T-helper 1 cell treated with Interleukin-12 subunit alpha and Interleukin-12 subunit beta and Interleukin-4 antibody, amounts not matched to agents 30 μg/mL and 1 μg/mL, for 36 hours (primary cell): ENCODE results near the gene ULK1.
"Not testable (repeated sequence)": the region's sequence is repeated elsewhere in the genome, so short reads cannot be mapped to it uniquely, and the experiment has no call there.

Source experiments
- H3K27ac Mint-ChIP-seq: one replicate; pipeline ENCODE4 v1.8.0; 2021; ENCODE audit warnings: mild to moderate bottlenecking, mixed read lengths
- H3K27me3 Mint-ChIP-seq: one replicate; pipeline ENCODE4 v1.8.0; 2021; ENCODE audit warnings: low read depth, mixed read lengths
- H3K36me3 Mint-ChIP-seq: one replicate; pipeline ENCODE4 v1.8.0; 2021; ENCODE audit warnings: low read depth, mixed read lengths
- H3K4me1 Mint-ChIP-seq: one replicate; pipeline ENCODE4 v1.8.0; 2021; ENCODE audit warnings: low read depth, mixed read lengths
- H3K4me3 Mint-ChIP-seq: one replicate; pipeline ENCODE4 v1.8.0; 2021; ENCODE audit warnings: mild to moderate bottlenecking, moderate library complexity, mixed read lengths
- H3K9me3 Mint-ChIP-seq: one replicate; pipeline ENCODE4 v1.8.0; 2021; ENCODE audit warnings: mixed read lengths

Gene ULK1

DNA sequence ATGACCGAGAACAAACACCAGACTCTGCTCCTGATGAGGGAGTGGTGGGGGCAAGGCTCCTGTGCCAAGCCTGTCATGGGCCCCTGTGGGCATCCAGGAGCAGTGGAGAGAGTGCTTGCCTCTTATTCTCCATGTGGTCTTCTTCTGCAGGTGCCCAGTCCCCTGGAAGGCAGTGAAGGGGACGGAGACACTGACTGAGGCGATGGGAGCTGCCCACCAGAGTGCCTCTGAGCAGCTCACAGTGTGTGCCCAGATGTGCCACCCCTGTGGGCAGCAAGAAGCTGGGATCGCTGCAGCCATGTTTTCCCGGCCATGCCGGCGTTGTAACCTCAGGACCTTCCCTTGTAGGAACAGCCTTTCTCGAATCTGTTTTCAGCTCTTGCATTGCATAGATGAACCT lies 49.0 kb downstream of the ULK1 start:
- Mint-ChIP-seq H3K27me3 (no peaks in the 10 kb centered on the region), H3K4me3 (no peak overlapping the region), H3K4me1 (peaks cover 9% of the 10 kb centered on the region), H3K36me3 (peaks cover 3% of the 10 kb centered on the region), H3K9me3 (no peaks in the 10 kb centered on the region), H3K27ac (no peak overlapping the region)

DNA sequence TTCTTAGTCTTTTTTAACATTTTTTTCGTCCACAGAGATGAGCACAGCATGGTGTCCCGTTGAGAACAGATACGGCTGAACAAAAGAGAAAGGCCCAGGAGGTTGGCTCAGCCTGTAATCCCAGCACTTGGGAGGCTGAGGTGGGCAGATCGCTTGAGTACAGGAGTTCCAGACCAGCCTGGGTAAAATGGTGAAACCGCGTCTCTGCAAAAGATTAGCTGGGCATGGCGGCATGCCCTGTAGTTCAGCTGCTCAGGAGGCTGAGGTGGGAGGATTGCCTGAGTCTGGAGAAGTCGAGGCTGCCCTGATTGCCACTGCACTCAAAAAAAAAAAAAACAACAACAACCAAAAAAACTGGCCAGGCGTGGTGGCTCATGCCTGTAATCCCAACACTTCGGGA lies 49.5 kb downstream of the ULK1 start:
- peaks cover 3% of the 10 kb centered on the region for H3K36me3 Mint-ChIP-seq
- no peaks in the 10 kb centered on the region for H3K27me3 Mint-ChIP-seq
- no peak overlapping the region for H3K27ac Mint-ChIP-seq
- no peaks in the 10 kb centered on the region for H3K9me3 Mint-ChIP-seq
- peaks cover 14% of the 10 kb centered on the region for H3K4me1 Mint-ChIP-seq
- no peak overlapping the region for H3K4me3 Mint-ChIP-seq

GRCh38 chr12:131944601-131945251 lies 50.3 kb downstream of the ULK1 start:
- Mint-ChIP-seq H3K4me1 (peaks cover 14% of the 10 kb centered on the region), H3K36me3 (peaks cover 3% of the 10 kb centered on the region), H3K27ac (peak overlapping the region; percentile 31), H3K9me3 (no peaks in the 10 kb centered on the region), H3K27me3 (no peaks in the 10 kb centered on the region), H3K4me3 (no peak overlapping the region)

- no peaks in the 10 kb centered on the region for H3K27me3 Mint-ChIP-seq
- no peaks in the 10 kb centered on the region for H3K9me3 Mint-ChIP-seq
- H3K27ac Mint-ChIP-seq, result no peak overlapping the region
- peaks cover 3% of the 10 kb centered on the region for H3K36me3 Mint-ChIP-seq
- peaks cover 14% of the 10 kb centered on the region for H3K4me1 Mint-ChIP-seq
- no peak overlapping the region for H3K4me3 Mint-ChIP-seq
Measured at GRCh38 chr12:131946757-131947156, 52.3 kb downstream of the ULK1 start.

GRCh38 chr12:131947482-131948027 lies 53.1 kb downstream of the ULK1 start:
- Mint-ChIP-seq H3K27me3 (no peaks in the 10 kb centered on the region), H3K36me3 (peaks cover 3% of the 10 kb centered on the region), H3K4me3 (no peak overlapping the region)

DNA sequence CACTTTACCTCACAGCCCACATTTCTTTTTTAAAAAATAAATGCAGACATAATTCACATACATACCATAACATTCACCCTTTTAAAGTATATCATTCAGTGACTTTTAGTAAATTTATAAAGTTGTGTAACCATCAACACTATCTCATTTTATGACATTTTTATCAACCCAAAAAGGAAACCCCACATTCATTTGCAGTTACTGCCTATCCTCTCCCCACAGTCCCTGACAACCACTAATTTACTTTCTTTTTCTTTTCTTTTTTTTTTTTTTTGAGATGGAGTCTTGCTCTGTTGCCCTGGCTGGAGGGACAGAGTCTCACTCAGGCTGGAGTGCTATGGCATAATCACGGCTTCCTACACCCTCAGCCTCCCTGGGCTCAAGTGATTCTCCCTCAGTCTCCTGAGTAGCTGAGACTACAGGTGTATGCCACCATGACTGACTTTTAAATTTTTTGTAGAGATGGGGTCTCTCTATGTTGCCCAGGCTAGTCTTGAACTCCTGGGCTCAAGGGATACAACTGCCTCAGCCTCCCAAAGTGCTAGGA lies 53.8 kb downstream of the ULK1 start:
- Mint-ChIP-seq H3K9me3 (no peaks in the 10 kb centered on the region), H3K4me3 (no peak overlapping the region), H3K4me1 (peaks cover 24% of the 10 kb centered on the region), H3K36me3 (peaks cover 3% of the 10 kb centered on the region), H3K27ac (peak overlapping the region; percentile 78), H3K27me3 (no peaks in the 10 kb centered on the region)

More at GRCh38 chr12:131947482-131948027, 53.1 kb downstream of the ULK1 start:
- Mint-ChIP-seq H3K9me3 (no peaks in the 10 kb centered on the region), H3K27ac (peak overlapping the region; percentile 37), H3K4me1 (peaks cover 17% of the 10 kb centered on the region)

- not testable (repeated sequence) for H3K9me3 Mint-ChIP-seq
Measured at GRCh38 chr12:131948713-131949430, 54.5 kb downstream of the ULK1 start.

DNA sequence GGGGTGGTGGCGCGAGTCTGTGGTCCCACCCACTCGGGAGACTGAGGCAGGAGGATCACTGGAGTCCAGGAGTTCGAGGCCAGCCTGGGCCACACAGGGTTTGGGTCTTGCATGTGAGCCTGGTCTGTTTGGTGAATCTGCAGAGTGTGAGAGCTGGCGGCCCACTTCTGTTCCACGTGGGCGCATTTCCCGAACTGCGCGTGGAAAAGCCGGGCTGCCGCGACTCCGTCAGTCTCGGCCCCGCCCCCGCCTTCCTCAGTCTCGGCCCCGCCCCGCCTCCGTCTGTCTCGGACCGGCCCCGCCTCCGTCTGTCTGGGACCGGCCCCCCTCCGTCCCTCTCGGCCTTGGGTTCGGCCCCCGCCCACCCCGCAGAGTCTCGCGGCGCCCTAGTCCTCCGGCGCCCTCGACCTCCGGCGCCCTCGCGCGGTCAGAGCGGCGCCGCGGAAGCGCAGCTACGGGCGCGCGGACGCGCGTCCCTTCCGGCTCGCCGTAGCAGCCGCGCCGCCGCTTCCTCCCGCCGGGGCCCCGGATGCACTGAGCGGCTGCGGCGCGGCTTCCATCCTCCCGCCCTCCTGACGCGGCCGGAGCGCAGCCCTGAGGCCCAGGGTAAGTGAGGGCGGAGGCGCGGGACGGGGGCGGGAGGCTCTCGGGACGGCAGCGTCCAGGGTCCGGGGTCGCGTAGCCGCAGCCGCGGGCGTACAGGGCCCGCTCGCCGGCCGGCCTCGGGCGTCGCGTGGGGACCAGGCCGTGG lies 55.2 kb downstream of the ULK1 start, which contains the start of gene EP400:
Gene EP400, plus strand, starts transcription at position 512 of the 751 bp plus-strand sequence. CDS start 10,678 bp downstream, outside the sequence.
- H3K36me3 Mint-ChIP-seq, result no peaks in the 10 kb centered on the region
- peak within 1 kb of the TSS; percentile 89 for H3K4me3 Mint-ChIP-seq
- H3K9me3 Mint-ChIP-seq, result no peaks in the 10 kb centered on the region
- H3K27me3 Mint-ChIP-seq, result no peaks in the 10 kb centered on the region
- H3K4me1 Mint-ChIP-seq, result peaks cover 25% of the 10 kb centered on the region
- peak within 1 kb of the TSS; percentile 92 for H3K27ac Mint-ChIP-seq

More at GRCh38 chr12:131948713-131949430, 54.5 kb downstream of the ULK1 start:
- Mint-ChIP-seq H3K4me3 (peak overlapping the region; percentile 75), H3K27ac (peak overlapping the region; percentile 78), H3K4me1 (peaks cover 25% of the 10 kb centered on the region)
- not testable (repeated sequence) for H3K27me3 Mint-ChIP-seq, H3K36me3 Mint-ChIP-seq

DNA sequence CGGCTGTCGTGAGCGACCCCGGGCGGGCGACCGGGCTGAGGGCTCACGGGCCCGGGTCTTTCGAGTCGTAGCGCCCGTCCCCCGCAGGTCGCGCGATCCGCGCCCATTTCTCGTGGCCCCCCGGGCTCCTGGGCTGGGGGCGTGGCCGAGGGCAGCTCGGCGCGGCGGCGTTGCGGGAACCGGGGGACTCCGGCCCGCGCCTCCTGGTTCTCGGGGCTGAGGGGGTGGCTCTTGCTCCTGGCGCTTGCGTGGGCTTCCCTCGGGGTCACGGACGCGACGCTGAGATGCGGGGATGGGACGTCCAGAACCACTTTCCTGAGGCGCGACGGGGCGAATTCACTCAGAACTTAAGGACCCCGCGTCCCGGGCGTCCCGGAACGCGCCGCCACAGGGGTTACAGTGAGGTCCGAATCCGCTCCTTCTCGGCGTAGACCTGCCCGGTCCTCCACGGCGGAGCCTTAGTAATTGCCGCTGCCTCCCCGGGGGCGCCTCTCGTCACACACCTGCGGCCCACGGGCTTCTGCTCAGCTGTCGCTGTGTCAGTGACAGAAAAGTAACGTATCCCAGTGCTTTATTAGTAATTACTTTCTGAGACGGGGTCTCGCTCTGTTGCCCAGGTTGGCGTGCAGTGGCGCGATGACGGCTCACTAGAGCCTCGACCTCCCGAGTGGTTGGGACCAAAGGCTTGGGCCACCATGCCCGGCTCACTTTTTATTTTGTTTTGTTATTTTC lies 55.9 kb downstream of the ULK1 start:
- Mint-ChIP-seq H3K4me1 (peaks cover 25% of the 10 kb centered on the region), H3K36me3 (no peaks in the 10 kb centered on the region), H3K4me3 (peak overlapping the region; percentile 89), H3K27ac (peak overlapping the region; percentile 92), H3K27me3 (no peaks in the 10 kb centered on the region), H3K9me3 (no peaks in the 10 kb centered on the region)

DNA sequence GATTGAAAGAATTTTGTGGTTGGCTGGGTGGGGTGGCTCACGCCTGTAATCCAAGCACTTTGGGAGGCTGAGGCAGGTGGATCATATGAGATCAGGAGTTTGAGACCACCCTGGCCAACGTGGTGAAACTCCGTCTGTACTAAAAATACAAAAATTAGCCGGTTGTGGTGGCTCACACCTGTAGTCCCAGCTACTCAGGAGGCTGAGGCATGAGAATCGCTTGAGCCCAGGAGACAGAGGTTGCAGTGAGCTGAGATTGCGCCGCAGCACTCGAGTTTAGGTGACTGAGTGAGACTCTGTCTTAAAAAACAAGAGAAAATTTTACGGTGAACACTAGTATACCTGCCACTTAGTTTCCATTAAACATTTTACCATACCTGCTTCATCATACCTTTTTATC lies 59.4 kb downstream of the ULK1 start:
- peaks cover 20% of the 10 kb centered on the region for H3K4me1 Mint-ChIP-seq

GRCh38 chr12:131954460-131954859 lies 60.0 kb downstream of the ULK1 start:
- H3K4me1 Mint-ChIP-seq, result peaks cover 22% of the 10 kb centered on the region
- H3K9me3 Mint-ChIP-seq, H3K4me3 Mint-ChIP-seq, H3K27ac Mint-ChIP-seq, H3K27me3 Mint-ChIP-seq, H3K36me3 Mint-ChIP-seq: not testable (repeated sequence)

More for the DNA sequence above, 59.4 kb downstream of the ULK1 start:
- H3K9me3 Mint-ChIP-seq, H3K27ac Mint-ChIP-seq, H3K27me3 Mint-ChIP-seq, H3K36me3 Mint-ChIP-seq, H3K4me3 Mint-ChIP-seq: not testable (repeated sequence)

DNA sequence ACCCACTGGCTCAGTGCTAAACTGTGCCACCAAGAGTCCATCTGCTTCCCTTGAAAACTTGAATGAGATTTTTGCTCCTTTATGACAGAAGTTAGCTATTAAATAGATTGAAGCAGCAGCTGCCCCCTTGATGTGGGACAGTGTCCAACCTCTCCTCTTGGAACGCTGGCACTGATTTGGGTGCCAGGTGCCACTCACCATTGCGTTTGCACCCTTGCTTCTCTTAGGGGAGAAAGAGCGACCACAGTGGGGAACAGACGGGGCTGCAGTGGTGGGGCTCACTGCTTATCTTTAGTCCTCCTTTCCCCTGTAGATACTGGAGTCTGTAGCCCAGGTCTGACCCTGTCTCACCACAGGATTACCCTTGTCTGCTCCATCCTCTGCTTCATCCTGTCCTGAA lies 64.7 kb downstream of the ULK1 start:
- Mint-ChIP-seq H3K27ac (no peak overlapping the region), H3K4me3 (no peak overlapping the region), H3K9me3 (no peaks in the 10 kb centered on the region), H3K36me3 (peaks cover 6% of the 10 kb centered on the region), H3K4me1 (peaks cover 31% of the 10 kb centered on the region), H3K27me3 (no peaks in the 10 kb centered on the region)

DNA sequence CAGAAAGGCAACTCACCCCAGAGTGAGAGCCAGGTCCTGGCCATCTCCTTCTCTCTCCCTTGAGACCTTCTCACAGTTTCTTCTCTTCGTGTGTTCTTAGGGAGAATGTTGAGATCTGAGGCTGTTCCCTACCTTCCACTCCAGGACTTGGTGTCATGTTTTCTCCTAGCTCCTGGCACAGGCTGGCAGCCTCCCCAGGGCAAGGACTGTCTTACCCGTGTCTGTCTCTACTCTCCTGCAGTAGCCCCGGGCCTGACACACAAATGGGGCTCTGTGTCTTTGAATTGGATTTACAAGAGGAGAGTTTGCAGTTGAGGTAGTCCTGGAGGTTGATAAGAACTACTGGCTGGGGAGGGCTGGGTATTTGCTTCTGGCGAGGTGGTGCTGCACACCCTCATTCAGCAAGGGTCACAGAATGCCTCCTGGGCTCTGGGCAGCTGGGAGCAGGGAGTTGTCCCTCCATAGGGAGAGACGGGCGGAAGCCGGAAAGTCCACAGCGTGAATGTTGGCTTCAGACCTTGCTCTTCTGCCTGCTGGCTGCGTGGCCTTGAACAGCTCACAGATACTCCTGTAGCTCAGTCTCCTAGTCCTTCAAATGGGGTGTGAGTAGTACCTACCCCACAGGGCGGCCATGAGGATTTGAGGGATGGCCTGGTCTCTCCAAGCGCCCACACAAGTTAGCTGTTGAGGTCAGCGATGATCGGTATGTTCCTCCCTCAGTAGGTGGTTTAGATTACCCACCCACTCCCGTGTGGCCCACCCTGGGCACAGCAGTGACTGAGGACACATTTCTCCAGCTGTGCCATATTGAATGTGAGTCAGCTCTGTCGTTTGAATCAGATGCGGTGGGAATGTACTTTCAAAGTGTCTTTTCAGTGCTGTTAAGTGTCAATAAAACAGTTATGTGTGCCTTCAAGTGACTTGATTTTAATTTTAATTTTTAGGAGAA lies 65.5 kb downstream of the ULK1 start:
- peaks cover 7% of the 10 kb centered on the region for H3K36me3 Mint-ChIP-seq
- H3K4me3 Mint-ChIP-seq, result no peak overlapping the region

More for the DNA sequence above, 65.5 kb downstream of the ULK1 start:
- H3K27ac Mint-ChIP-seq, result no peak overlapping the region
- no peaks in the 10 kb centered on the region for H3K27me3 Mint-ChIP-seq
- no peaks in the 10 kb centered on the region for H3K9me3 Mint-ChIP-seq
- H3K4me1 Mint-ChIP-seq, result peaks cover 33% of the 10 kb centered on the region
